Liver (tissue), 3 donors: ENCODE results near the gene HAUS2.

Source experiments
- ATF3 ChIP-seq: IDR thresholded peaks from 2 replicates; pipeline ENCODE4 v1.6.1; 2016; ENCODE audit warnings: antibody characterized with exemption
- FOXA2 ChIP-seq: IDR thresholded peaks from 2 replicates; pipeline ENCODE4 v1.6.1; 2016; ENCODE audit warnings: antibody characterized with exemption
- HNF4G ChIP-seq: IDR thresholded peaks from 2 replicates; pipeline ENCODE4 v1.6.1; 2016; ENCODE audit warnings: antibody characterized with exemption
- JUND ChIP-seq, 2 donors: IDR thresholded peaks; 2 replicates each; pipeline ENCODE4 v1.6.1; 2016; ENCODE audit warnings: antibody characterized with exemption in 2 of 2
- MAX ChIP-seq: IDR thresholded peaks from 2 replicates; pipeline ENCODE4 v1.6.1; 2016; ENCODE audit warnings: antibody characterized with exemption
- RAD21 ChIP-seq, 2 donors: IDR thresholded peaks; 2 replicates each; pipeline ENCODE4 v1.6.1; 2016; ENCODE audit warnings: antibody characterized with exemption in 2 of 2, mild to moderate bottlenecking in 2 of 2
- SP1 ChIP-seq: IDR thresholded peaks from 2 replicates; pipeline ENCODE4 v1.6.1; 2018; ENCODE audit warnings: antibody characterized with exemption, mild to moderate bottlenecking
- YY1 ChIP-seq: IDR thresholded peaks from 2 replicates; pipeline ENCODE4 v1.6.1; 2016; ENCODE audit warnings: antibody characterized with exemption, mild to moderate bottlenecking
- ZBTB33 ChIP-seq: IDR thresholded peaks from 2 replicates; pipeline ENCODE4 v1.6.1; 2016; ENCODE audit warnings: antibody characterized with exemption
- TF ChIP-seq, protein P1 (sequence below): fragments of 150-350 bp; IDR thresholded peaks from 2 replicates; pipeline ENCODE4 v1.5.1; 2017; ENCODE audit warnings: improper control_type of control experiment, low read depth, low read length; ENCODE audit not compliant: missing input control
- TF ChIP-seq, protein P2 (sequence below): IDR thresholded peaks from 2 replicates; pipeline ENCODE4 v1.6.1; 2016; ENCODE audit warnings: antibody characterized with exemption, mild to moderate bottlenecking
- donor health status: healthy.
- donor health status: healthy.

- TF ChIP-seq JUND (IDR thresholded peaks at IDR 0.05) (no peak), FOXA2 (no peak), ZBTB33 (no peak), HNF4G (no peak), RAD21 (IDR thresholded peaks at IDR 0.05) (peak in 1 of 2 donors; percentile 30), MAX (no peak), ATF3 (no peak), YY1 (peak; percentile 44), SP1 (no peak)
- TF ChIP-seq, protein P1, sequence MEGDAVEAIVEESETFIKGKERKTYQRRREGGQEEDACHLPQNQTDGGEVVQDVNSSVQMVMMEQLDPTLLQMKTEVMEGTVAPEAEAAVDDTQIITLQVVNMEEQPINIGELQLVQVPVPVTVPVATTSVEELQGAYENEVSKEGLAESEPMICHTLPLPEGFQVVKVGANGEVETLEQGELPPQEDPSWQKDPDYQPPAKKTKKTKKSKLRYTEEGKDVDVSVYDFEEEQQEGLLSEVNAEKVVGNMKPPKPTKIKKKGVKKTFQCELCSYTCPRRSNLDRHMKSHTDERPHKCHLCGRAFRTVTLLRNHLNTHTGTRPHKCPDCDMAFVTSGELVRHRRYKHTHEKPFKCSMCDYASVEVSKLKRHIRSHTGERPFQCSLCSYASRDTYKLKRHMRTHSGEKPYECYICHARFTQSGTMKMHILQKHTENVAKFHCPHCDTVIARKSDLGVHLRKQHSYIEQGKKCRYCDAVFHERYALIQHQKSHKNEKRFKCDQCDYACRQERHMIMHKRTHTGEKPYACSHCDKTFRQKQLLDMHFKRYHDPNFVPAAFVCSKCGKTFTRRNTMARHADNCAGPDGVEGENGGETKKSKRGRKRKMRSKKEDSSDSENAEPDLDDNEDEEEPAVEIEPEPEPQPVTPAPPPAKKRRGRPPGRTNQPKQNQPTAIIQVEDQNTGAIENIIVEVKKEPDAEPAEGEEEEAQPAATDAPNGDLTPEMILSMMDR, result no peak
- TF ChIP-seq, protein P2, sequence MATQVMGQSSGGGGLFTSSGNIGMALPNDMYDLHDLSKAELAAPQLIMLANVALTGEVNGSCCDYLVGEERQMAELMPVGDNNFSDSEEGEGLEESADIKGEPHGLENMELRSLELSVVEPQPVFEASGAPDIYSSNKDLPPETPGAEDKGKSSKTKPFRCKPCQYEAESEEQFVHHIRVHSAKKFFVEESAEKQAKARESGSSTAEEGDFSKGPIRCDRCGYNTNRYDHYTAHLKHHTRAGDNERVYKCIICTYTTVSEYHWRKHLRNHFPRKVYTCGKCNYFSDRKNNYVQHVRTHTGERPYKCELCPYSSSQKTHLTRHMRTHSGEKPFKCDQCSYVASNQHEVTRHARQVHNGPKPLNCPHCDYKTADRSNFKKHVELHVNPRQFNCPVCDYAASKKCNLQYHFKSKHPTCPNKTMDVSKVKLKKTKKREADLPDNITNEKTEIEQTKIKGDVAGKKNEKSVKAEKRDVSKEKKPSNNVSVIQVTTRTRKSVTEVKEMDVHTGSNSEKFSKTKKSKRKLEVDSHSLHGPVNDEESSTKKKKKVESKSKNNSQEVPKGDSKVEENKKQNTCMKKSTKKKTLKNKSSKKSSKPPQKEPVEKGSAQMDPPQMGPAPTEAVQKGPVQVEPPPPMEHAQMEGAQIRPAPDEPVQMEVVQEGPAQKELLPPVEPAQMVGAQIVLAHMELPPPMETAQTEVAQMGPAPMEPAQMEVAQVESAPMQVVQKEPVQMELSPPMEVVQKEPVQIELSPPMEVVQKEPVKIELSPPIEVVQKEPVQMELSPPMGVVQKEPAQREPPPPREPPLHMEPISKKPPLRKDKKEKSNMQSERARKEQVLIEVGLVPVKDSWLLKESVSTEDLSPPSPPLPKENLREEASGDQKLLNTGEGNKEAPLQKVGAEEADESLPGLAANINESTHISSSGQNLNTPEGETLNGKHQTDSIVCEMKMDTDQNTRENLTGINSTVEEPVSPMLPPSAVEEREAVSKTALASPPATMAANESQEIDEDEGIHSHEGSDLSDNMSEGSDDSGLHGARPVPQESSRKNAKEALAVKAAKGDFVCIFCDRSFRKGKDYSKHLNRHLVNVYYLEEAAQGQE, result no peak
Observed at GRCh38 chr15:42581272-42581730, 32.7 kb downstream of the HAUS2 start.
